ENCODE measurements around the gene BBLN.

The BBLN gene

DNA sequence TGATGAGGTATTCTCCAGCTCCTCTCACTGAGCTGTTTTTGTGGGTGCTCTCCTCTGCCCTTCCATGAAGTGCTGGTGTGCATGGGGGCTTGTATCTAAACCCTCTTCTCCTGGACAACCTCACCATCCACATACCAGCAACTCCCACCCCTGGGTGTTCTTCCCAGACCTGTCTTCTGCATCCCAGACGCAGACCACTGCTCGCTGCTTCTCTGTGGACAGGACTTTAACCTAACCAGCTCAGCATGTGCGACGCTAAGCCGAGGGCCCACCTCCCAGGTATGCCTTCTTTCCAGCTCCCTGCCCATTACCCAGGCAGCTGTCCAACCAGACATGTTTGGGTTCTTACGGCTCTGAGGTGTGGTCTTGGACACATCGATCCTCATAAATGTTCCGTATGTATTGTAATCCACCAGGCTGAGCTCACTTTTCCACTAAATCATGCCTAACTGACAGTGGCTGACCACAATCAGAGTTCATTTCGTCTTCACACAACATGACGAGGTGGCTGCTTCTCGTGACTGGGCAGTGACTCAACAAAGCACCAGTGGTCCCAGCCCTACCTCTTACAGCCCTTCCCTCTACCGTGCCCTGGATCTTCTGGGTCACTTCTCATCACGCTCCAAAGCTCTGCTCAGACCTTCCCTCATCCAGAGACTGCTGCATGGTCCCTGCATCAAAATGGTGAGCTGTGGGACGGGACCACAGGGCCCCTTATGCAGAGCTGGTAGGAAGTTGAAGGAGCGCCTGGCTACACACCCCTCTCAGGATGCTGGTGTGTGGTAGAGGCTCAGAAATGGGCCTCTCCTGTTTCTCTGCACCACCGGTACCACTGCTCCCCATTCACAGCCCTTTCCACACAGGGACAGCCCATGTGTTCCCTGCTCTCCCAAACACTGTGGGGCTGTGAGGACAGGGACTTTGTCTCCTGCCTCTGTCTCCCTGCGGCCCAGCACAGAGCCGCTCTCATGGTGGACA is 23.0 kb upstream of the BBLN start:
- no peak overlapping the region for H3K27ac ChIP-seq
- TF ChIP-seq, protein P1, sequence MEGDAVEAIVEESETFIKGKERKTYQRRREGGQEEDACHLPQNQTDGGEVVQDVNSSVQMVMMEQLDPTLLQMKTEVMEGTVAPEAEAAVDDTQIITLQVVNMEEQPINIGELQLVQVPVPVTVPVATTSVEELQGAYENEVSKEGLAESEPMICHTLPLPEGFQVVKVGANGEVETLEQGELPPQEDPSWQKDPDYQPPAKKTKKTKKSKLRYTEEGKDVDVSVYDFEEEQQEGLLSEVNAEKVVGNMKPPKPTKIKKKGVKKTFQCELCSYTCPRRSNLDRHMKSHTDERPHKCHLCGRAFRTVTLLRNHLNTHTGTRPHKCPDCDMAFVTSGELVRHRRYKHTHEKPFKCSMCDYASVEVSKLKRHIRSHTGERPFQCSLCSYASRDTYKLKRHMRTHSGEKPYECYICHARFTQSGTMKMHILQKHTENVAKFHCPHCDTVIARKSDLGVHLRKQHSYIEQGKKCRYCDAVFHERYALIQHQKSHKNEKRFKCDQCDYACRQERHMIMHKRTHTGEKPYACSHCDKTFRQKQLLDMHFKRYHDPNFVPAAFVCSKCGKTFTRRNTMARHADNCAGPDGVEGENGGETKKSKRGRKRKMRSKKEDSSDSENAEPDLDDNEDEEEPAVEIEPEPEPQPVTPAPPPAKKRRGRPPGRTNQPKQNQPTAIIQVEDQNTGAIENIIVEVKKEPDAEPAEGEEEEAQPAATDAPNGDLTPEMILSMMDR (IDR thresholded peaks at IDR 0.05), result no peak
- TF ChIP-seq ZFX (IDR thresholded peaks at IDR 0.05; ENCODE audit: borderline replicate concordance), result no peak

DNA sequence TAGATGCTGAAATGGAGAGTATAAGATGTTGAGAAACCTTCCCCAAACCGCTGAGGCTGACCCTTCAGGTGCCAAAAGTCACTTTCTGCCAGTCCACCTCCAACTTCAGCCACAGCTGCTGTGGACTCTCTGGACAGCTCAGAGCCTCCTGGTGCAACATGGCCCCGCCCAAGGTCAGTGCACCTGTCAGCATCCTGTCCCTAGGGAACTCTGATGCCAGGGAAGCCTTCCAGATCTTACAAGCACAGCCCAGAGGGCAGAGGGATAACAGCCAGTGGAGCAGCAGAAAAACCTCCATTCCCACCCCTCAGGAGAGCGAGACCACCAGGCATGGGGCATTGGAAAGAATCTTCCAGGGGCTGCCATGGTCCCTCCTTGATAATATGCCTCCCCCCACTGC is 22.1 kb upstream of the BBLN start:
- H3K27ac ChIP-seq, result no peak overlapping the region
- TF ChIP-seq ZFX (IDR thresholded peaks at IDR 0.05; ENCODE audit: borderline replicate concordance), result no peak
- TF ChIP-seq, protein P1 (IDR thresholded peaks at IDR 0.05), result no peak

DNA sequence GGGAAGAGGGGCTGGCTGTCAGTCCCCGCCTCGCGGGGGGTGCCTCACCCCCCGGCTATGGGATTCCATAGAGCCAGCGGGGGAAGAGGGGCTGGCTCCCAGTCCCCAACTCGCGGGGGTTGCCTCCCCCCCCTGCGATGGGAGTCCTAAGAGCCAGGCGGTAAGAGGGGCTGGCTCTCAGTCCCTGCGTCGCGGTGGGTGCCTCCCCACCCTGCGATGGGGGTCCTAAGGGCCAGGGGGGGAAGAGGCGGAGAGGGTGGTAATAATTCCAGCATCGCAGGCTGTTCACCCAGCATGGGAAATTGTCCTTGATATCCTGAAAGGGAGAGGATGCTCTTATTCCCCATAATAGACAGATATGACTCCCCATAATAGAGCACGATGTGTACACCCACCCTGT is 20.4 kb upstream of the BBLN start:
- TF ChIP-seq ZFX (IDR thresholded peaks at IDR 0.05; ENCODE audit: borderline replicate concordance), result no peak
- TF ChIP-seq, protein P1 (IDR thresholded peaks at IDR 0.05), result no peak
- no peak overlapping the region for H3K27ac ChIP-seq

- no peak for TF ChIP-seq ZFX (IDR thresholded peaks at IDR 0.05; ENCODE audit: borderline replicate concordance)
- TF ChIP-seq, protein P1 (IDR thresholded peaks at IDR 0.05), result no peak
These were observed 18.5 kb upstream of the BBLN start for GRCh38 chr9:128141604-128142003.

GRCh38 chr9:128142061-128142460 is 18.0 kb upstream of the BBLN start:
- TF ChIP-seq, protein P1 (IDR thresholded peaks at IDR 0.05), result no peak
- TF ChIP-seq ZFX (IDR thresholded peaks at IDR 0.05; ENCODE audit: borderline replicate concordance), result no peak
- H3K27ac ChIP-seq, result no peak overlapping the region

More at GRCh38 chr9:128141604-128142003, 18.5 kb upstream of the BBLN start:
- H3K27ac ChIP-seq, result no peak overlapping the region

DNA sequence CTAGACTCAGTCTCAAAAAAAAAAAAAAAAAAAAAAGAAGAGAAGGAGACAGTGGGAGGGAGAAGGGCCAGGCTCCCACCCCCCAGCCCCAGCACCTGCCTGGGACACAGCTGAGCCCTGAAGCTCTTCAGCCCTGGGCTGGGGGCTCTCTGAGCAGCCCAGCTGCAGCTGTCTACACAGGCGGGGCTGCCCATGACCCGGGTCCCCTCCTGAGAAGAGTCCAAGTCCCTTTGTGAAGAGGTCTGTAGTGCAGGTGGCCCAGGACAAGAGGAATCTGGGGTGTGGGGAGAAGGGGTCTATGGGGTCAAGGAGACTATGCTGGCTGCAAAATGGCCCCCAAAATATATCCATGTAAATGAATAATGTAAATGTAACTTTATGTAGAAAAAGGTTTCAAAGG is 17.5 kb upstream of the BBLN start:
- TF ChIP-seq, protein P1 (IDR thresholded peaks at IDR 0.05), result no peak
- no peak for TF ChIP-seq ZFX (IDR thresholded peaks at IDR 0.05; ENCODE audit: borderline replicate concordance)
- no peak overlapping the region for H3K27ac ChIP-seq
